ENCODE data around the gene CCDC185. TPM values are rescaled to one million over a fixed set of nuclear protein-coding genes. Genes with fewer than 3 reads are reported as not detected.

The CCDC185 gene
- polyA plus RNA-seq, 4 donors: not detected

- Histone ChIP-seq H3K27me3 (ENCODE audit: control insufficient read depth in 3 of 3, insufficient read depth in 3 of 3, low read length in 3 of 3) (no peaks in the 10 kb centered on the region), H3K27ac (ENCODE audit: low read depth in 1 of 3, low read length in 2 of 3) (no peak overlapping the region), H3K9me3 (ENCODE audit: control insufficient read depth in 2 of 2, insufficient read depth in 1 of 2, low read depth in 1 of 2, low read length in 1 of 2) (peaks cover 0 to 5% of the 10 kb centered on the region in 2 donors), H3K4me1 (ENCODE audit: control insufficient read depth in 3 of 3, insufficient read depth in 2 of 3, low read depth in 1 of 3, low read length in 2 of 3) (peaks cover 0 to 1% (median 0%) of the 10 kb centered on the region in 3 donors), H3K4me3 (ENCODE audit: low read depth in 1 of 3, low read length in 3 of 3) (no peak overlapping the region), H3K36me3 (ENCODE audit: control insufficient read depth in 3 of 3, insufficient read depth in 2 of 3, low read depth in 1 of 3, low read length in 3 of 3) (no peaks in the 10 kb centered on the region)
- 83 to 87% (median 86%) methylated on average over 5 of the region's 5 CpGs for WGBS, 3 donors
- no peak for DNase-seq
- FAIRE-seq: no peak
These were observed 32.3 kb downstream of the CCDC185 start for GRCh38 chr1:223425550-223425949.

DNA sequence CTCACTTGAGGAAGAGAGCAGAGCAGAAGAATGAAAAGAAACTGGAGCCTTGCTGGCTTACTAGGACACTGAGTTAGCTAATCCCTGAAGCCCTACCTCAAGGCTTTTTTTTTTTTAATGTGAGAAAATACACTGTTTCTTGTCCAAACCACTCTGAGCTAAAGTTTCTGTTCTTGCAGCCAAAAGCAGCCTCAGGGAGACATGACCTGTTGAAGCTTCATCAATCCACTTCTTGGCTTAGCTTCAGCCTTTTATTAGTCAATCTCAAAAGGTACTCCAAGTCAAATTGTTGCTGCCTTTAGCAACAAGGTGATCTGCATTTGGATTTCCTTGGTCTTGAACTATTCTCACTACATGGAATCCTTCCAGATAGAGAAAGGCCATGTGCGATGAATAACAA, 33.7 kb downstream of the CCDC185 start:
- Histone ChIP-seq H3K9me3 (ENCODE audit: control insufficient read depth in 2 of 2, insufficient read depth in 1 of 2, low read depth in 1 of 2, low read length in 1 of 2) (peaks cover 0 to 5% of the 10 kb centered on the region in 2 donors), H3K36me3 (ENCODE audit: control insufficient read depth in 3 of 3, insufficient read depth in 2 of 3, low read depth in 1 of 3, low read length in 3 of 3) (no peaks in the 10 kb centered on the region), H3K4me1 (ENCODE audit: control insufficient read depth in 3 of 3, insufficient read depth in 2 of 3, low read depth in 1 of 3, low read length in 2 of 3) (no peaks in the 10 kb centered on the region), H3K4me3 (ENCODE audit: low read depth in 1 of 3, low read length in 3 of 3) (no peak overlapping the region), H3K27me3 (ENCODE audit: control insufficient read depth in 3 of 3, insufficient read depth in 3 of 3, low read length in 3 of 3) (no peaks in the 10 kb centered on the region), H3K27ac (ENCODE audit: low read depth in 1 of 3, low read length in 2 of 3) (no peak overlapping the region)
- 89 to 96% (median 94%) methylated on average over 1 of the region's 1 CpG for WGBS, 3 donors
- FAIRE-seq (no peak), DNase-seq (no peak)

- no peaks in the 10 kb centered on the region for H3K4me1 ChIP-seq (ENCODE audit: control insufficient read depth in 3 of 3, insufficient read depth in 2 of 3, low read depth in 1 of 3, low read length in 2 of 3)
- 79 to 88% (median 83%) methylated on average over 2 of the region's 2 CpGs for WGBS, 3 donors
- no peak overlapping the region for H3K4me3 ChIP-seq (ENCODE audit: low read depth in 1 of 3, low read length in 3 of 3)
- no peaks in the 10 kb centered on the region for H3K36me3 ChIP-seq (ENCODE audit: control insufficient read depth in 3 of 3, insufficient read depth in 2 of 3, low read depth in 1 of 3, low read length in 3 of 3)
- no peaks in the 10 kb centered on the region for H3K27me3 ChIP-seq (ENCODE audit: control insufficient read depth in 3 of 3, insufficient read depth in 3 of 3, low read length in 3 of 3)
- DNase-seq: no peak
- no peak for FAIRE-seq
- H3K9me3 ChIP-seq (ENCODE audit: control insufficient read depth in 2 of 2, insufficient read depth in 1 of 2, low read depth in 1 of 2, low read length in 1 of 2): peaks cover 0 to 2% of the 10 kb centered on the region in 2 donors
- no peak overlapping the region for H3K27ac ChIP-seq (ENCODE audit: low read depth in 1 of 3, low read length in 2 of 3)
These were observed 36.1 kb downstream of the CCDC185 start for GRCh38 chr1:223429313-223429731.

GRCh38 chr1:223429821-223430220, 36.6 kb downstream of the CCDC185 start:
- FAIRE-seq (no peak), DNase-seq (no peak)
- Histone ChIP-seq H3K9me3 (ENCODE audit: control insufficient read depth in 2 of 2, insufficient read depth in 1 of 2, low read depth in 1 of 2, low read length in 1 of 2) (peaks cover 0 to 2% of the 10 kb centered on the region in 2 donors), H3K36me3 (ENCODE audit: control insufficient read depth in 3 of 3, insufficient read depth in 2 of 3, low read depth in 1 of 3, low read length in 3 of 3) (no peaks in the 10 kb centered on the region), H3K27me3 (ENCODE audit: control insufficient read depth in 3 of 3, insufficient read depth in 3 of 3, low read length in 3 of 3) (no peaks in the 10 kb centered on the region), H3K4me3 (ENCODE audit: low read depth in 1 of 3, low read length in 3 of 3) (no peak overlapping the region), H3K27ac (ENCODE audit: low read depth in 1 of 3, low read length in 2 of 3) (no peak overlapping the region), H3K4me1 (ENCODE audit: control insufficient read depth in 3 of 3, insufficient read depth in 2 of 3, low read depth in 1 of 3, low read length in 2 of 3) (no peaks in the 10 kb centered on the region)
- WGBS, 3 donors: 24 to 34% (median 29%) methylated on average over 1 of the region's 1 CpG

DNA sequence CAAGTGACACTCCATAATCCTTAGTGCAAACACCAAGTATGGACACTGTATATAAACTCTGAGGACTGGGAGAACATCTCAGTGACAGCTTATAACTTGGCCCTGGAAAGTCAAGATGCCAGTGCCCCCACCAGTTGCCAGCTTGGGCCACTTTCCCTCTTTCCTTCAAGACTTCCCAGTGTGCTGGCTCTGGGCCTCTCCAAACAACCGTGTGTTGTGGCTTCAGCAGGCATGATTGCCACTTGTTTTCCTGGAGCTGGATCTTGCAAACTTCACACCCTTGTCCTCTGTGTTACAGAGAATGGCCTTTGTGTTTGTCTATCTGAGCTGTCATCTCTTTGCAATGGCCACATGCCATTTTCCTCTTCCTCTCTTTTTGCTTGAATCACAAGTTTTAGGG, 37.0 kb downstream of the CCDC185 start:
- WGBS, 3 donors: 35 to 56% (median 52%) methylated on average over 1 of the region's 1 CpG
- no peak for DNase-seq
- Histone ChIP-seq H3K4me1 (ENCODE audit: control insufficient read depth in 3 of 3, insufficient read depth in 2 of 3, low read depth in 1 of 3, low read length in 2 of 3) (no peaks in the 10 kb centered on the region), H3K4me3 (ENCODE audit: low read depth in 1 of 3, low read length in 3 of 3) (no peak overlapping the region), H3K9me3 (ENCODE audit: control insufficient read depth in 2 of 2, insufficient read depth in 1 of 2, low read depth in 1 of 2, low read length in 1 of 2) (peaks cover 0 to 2% of the 10 kb centered on the region in 2 donors), H3K27ac (ENCODE audit: low read depth in 1 of 3, low read length in 2 of 3) (no peak overlapping the region), H3K27me3 (ENCODE audit: control insufficient read depth in 3 of 3, insufficient read depth in 3 of 3, low read length in 3 of 3) (no peaks in the 10 kb centered on the region), H3K36me3 (ENCODE audit: control insufficient read depth in 3 of 3, insufficient read depth in 2 of 3, low read depth in 1 of 3, low read length in 3 of 3) (no peaks in the 10 kb centered on the region)
- FAIRE-seq: no peak

DNA sequence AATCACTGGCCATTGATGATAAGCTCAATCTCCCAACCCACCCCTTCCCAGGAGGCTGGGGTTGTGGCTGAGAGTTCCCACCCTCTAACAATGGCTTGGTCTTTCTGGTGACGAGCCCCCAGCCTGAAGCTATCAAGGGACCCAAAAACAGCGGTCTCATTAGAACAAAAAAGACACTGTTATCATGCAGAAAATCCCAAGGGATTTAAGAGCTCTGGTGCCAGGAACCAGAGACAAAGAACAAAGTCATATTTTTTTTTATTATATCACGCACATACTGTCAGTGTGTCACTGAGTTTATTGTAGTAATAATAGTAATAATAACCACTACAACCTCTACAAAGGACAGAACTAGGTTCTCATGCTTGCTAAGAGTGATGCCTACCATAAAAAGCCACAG, 43.9 kb downstream of the CCDC185 start:
- 55 to 75% (median 64%) methylated on average over 3 of the region's 3 CpGs for WGBS, 3 donors
- Histone ChIP-seq H3K4me1 (ENCODE audit: control insufficient read depth in 3 of 3, insufficient read depth in 2 of 3, low read depth in 1 of 3, low read length in 2 of 3) (no peaks in the 10 kb centered on the region), H3K27ac (ENCODE audit: low read depth in 1 of 3, low read length in 2 of 3) (no peak overlapping the region), H3K36me3 (ENCODE audit: control insufficient read depth in 3 of 3, insufficient read depth in 2 of 3, low read depth in 1 of 3, low read length in 3 of 3) (no peaks in the 10 kb centered on the region), H3K27me3 (ENCODE audit: control insufficient read depth in 3 of 3, insufficient read depth in 3 of 3, low read length in 3 of 3) (no peaks in the 10 kb centered on the region), H3K9me3 (ENCODE audit: control insufficient read depth in 2 of 2, insufficient read depth in 1 of 2, low read depth in 1 of 2, low read length in 1 of 2) (no peaks in the 10 kb centered on the region), H3K4me3 (ENCODE audit: low read depth in 1 of 3, low read length in 3 of 3) (no peak overlapping the region)
- DNase-seq (no peak), FAIRE-seq (no peak)

GRCh38 chr1:223443397-223443796, 50.2 kb downstream of the CCDC185 start:
- peaks cover 0 to 12% of the 10 kb centered on the region in 2 donors for H3K9me3 ChIP-seq (ENCODE audit: control insufficient read depth in 2 of 2, insufficient read depth in 1 of 2, low read depth in 1 of 2, low read length in 1 of 2)
- no peaks in the 10 kb centered on the region for H3K36me3 ChIP-seq (ENCODE audit: control insufficient read depth in 3 of 3, insufficient read depth in 2 of 3, low read depth in 1 of 3, low read length in 3 of 3)
- no peak for DNase-seq
- no peak overlapping the region for H3K27ac ChIP-seq (ENCODE audit: low read depth in 1 of 3, low read length in 2 of 3)
- no peak for FAIRE-seq
- no peaks in the 10 kb centered on the region for H3K4me1 ChIP-seq (ENCODE audit: control insufficient read depth in 3 of 3, insufficient read depth in 2 of 3, low read depth in 1 of 3, low read length in 2 of 3)
- H3K4me3 ChIP-seq (ENCODE audit: low read depth in 1 of 3, low read length in 3 of 3): no peak overlapping the region
- 72 to 92% (median 87%) methylated on average over 1 of the region's 1 CpG for WGBS, 3 donors
- peaks cover 0 to 3% (median 0%) of the 10 kb centered on the region in 3 donors for H3K27me3 ChIP-seq (ENCODE audit: control insufficient read depth in 3 of 3, insufficient read depth in 3 of 3, low read length in 3 of 3)

DNA sequence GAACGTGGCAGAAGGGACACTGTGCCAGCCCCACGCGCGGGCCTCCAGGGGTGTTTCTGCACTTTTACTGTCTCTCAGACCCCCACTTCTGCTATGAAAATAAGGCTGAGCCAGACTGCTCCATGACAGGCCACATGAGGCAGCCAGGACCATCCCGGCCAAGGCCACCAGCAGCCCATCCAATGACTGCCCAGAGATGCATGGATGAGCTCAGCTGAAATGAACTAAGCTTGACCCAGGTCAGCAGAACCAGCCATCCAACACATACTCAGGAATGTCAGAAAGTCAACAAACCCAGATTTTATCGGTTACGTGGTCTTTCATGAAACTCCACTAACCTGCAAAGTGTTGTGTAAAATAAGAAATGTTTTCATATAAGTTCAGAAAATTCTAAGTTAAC, 51.2 kb downstream of the CCDC185 start:
- DNase-seq: no peak
- Histone ChIP-seq H3K27me3 (ENCODE audit: control insufficient read depth in 3 of 3, insufficient read depth in 3 of 3, low read length in 3 of 3) (peaks cover 0 to 3% (median 0%) of the 10 kb centered on the region in 3 donors), H3K9me3 (ENCODE audit: control insufficient read depth in 2 of 2, insufficient read depth in 1 of 2, low read depth in 1 of 2, low read length in 1 of 2) (peaks cover 0 to 12% of the 10 kb centered on the region in 2 donors), H3K4me3 (ENCODE audit: low read depth in 1 of 3, low read length in 3 of 3) (no peak overlapping the region), H3K27ac (ENCODE audit: low read depth in 1 of 3, low read length in 2 of 3) (no peak overlapping the region), H3K36me3 (ENCODE audit: control insufficient read depth in 3 of 3, insufficient read depth in 2 of 3, low read depth in 1 of 3, low read length in 3 of 3) (no peaks in the 10 kb centered on the region), H3K4me1 (ENCODE audit: control insufficient read depth in 3 of 3, insufficient read depth in 2 of 3, low read depth in 1 of 3, low read length in 2 of 3) (no peaks in the 10 kb centered on the region)
- WGBS, 3 donors: 80 to 88% (median 80%) methylated on average over 7 of the region's 7 CpGs
- FAIRE-seq: no peak

Data from small intestine (tissue), 7 donors.